GM18907 (cell line): ENCODE measurements around the gene VIPR2.

Source experiments
- ATAC-seq: cut with Tn5 transposase; IDR thresholded peaks from one replicate; pipeline ENCODE4 v1.9.1; 2021; ENCODE audit warnings: mild to moderate bottlenecking, moderate library complexity; ENCODE audit not compliant: unreplicated experiment

The VIPR2 gene

DNA sequence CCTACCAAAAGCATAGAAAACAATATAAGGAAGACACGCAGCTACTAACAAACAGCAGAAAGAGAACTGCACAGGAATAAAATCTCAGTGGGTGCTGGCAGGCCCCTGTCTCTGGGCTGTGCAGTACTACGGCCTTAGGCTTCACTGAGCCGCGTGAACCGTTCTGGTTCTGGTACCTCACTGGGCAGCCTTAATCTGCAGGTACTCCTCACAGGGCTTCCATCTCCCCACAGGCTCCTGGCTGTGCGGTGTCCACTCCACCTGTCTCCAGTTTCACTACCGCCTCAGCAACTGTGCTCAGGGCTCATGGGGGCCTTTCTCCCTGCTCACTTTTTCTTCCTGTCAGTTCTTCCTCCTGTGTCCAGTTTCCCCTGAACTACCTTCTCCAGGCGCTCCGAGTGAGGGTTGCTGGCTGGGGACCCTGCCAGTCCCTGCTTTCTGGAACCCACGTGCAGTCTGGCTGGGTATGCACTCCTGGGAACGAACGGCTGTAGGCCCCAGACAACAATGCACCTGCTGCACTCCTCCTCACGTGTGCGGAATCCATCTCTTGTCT, 75.7 kb downstream of the VIPR2 start:
- ATAC-seq: no peak

DNA sequence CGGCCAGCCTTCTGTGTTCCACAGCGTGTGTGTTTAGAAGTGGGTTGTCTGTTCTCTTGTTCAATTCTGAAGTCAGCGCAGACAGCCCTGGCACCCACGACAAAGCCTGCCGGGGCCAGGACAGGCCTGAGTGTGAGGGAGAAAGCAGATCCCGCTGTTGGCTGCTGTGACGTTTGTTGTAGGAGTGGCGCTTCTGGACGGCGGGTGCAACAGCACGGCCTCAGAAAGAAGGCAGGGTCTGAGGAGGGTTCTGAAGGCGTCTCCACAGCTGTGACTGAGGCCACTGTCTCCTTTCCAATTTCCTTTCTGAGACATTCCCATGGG, 76.2 kb downstream of the VIPR2 start:
- no peak for ATAC-seq

DNA sequence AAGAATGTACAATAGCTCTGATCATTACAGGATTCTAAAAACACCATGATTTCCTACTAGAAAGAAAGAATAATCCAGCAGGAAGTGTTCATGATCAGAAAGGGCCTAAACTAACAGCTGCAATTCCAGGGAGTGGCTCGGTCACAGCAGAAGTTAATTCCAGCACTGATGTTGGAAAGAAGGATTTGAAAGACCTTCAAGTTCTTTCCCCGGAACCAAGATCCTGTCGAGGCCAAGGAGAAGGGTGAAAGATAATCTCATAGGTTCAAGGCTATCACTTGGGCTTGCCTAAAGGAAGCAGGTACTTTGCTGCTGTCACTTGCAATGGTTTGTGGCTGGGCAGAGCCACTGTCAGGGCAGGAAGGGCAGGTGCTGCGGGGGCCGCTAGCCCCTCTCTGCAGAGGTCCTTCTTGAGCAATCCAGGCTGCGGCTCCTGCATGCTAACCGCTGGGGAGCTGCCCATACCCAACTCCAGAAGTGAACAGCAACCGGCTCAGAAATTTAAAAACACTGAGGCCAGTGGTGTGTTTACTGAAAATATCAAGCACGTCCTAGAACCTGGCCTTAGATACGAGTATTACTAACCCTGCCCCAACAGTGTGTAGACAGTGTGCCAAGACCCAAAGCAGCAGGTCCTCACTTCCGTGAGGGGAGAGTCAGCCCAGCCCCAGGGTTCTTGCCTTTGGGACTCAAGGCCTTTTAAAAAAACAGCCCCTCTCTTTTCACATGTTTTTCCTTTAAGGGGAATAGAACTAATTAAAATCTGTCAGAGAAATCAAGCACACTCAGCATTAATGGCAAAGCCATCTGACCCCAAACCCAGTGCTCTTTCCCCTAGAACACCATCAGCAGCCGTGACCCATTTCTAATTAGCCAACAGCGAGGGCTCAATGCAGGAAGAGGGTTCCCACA, 76.8 kb downstream of the VIPR2 start:
- no peak for ATAC-seq

DNA sequence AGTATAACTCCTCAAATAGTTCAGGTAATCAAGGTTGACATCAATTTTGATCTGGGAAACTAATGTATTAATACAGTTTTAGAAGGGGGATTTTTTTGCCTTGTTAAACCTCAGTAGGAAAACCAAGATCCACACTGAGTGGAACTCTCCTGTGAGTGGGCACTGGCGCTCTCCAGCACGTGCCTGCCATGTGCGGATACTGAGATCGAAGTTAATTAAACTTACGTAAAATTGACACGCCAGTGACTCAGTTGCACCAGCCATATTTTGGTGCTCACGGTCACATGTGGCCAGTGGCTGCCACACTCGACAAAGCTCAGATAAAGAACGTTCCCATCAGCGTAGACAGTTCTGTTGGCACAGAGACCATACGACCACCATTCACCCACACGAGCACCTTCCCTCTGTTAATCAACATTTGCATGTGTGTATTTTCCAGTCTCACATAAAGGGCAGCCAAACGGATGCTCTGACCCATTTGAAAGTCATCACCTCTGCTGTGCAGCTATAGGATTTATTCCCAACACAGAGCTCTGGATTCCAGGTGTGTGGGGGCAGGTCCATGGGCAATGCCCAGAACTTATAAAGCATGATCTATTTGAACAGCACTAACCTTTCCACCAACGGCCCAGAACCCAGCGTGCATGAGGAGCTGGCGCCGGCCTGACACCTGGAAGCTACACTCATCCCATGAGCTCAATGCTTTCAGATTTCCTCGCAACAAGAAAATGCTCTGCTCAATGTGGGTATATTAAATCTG, 77.7 kb downstream of the VIPR2 start:
- ATAC-seq: no peak

DNA sequence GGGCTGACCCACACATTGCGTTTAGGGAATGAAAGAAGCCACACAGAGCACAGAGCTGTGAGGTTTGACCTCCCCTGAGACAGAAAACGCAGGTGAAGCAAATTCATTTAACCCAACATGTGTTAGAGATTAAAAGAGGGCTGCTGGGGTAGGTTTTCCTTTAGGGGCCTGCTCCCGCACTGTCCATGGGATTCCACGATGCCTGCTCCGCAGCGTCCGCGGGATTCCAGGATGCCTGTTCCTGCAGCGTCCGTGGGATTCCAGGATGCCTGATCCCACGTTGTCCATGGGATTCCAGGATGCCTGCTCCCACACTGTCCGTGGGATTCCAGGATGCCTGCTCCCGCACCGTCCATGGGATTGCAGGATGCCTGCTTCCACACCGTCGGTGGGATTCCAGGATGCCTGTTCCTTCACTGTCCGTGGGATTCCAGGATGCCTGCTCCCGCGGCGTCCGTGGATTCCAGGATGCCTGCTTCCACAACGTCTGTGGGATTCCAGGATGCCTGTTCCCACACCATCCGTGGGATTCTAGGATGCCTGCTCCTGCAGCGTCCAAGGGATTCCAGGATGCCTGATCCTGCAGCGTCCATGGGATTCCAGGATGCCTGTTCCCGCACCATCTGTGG, 78.7 kb downstream of the VIPR2 start:
- no peak for ATAC-seq

DNA sequence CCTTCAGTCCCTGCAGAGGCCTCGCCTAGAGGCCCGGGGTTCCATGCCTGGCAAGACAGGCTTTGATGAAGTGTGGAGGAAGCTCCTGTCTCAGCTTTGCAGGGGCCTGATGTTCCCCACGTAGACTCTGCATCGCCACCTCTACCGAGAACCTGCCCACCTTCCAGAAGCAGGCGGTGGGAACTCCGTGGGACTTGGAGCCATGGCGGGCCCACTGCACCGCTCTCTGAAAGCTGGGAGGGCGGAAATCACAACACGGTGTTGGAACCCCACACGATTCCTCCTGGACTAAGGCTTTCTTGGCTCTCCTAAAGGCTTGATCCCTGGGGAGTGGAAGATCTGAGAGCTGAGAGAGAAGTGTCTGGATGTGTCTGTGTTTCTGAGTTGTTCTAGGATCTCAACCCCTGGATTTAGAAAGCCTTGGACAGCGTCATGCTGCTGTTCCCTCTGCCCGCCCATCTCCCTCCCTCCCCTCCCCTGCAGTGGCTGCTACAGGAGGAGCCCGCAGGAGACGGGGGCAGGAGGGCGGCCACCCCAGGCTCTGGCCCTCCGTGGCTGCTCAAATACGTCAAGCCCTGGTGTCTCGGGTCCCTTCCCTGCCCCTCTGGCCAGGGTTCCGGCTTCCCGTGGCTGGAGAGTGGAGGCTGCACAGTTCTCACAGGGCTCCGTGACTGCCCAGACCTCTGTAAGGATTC, 79.7 kb downstream of the VIPR2 start:
- no peak for ATAC-seq

DNA sequence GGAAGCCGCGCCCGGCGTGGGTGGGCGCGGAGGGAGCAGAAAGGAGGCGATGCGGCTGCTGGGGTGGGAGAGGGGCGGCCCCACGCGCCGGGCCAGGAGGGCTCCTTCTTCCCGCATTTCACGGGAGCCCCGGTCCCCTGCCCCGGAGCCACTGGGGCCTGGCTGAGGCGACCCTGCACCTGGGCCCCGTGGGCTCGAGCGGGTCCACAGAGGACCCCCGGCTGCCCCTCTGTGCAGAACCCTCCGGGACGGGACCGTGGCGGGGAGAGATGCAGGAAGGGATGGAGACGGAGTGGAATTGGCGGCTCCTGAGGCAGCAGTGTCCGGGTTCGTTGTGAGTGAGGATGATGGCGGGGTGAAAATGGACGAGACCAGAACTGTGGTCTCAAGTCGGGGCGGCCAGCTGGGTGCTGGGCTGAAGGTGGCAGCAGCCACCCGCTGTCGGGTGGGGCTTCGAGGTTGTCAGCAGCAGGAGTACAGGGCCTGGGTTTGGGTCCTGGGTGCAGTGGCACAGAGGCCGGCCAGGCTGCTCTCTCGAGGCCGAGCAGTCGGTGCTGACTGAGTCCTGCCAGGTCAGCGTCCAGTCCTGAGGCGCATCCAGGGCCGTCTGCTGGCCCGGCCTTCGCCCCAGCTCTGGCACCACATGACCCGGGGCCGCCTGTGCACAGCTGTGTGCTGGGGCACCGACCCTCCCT, 80.4 kb downstream of the VIPR2 start:
- no peak for ATAC-seq

DNA sequence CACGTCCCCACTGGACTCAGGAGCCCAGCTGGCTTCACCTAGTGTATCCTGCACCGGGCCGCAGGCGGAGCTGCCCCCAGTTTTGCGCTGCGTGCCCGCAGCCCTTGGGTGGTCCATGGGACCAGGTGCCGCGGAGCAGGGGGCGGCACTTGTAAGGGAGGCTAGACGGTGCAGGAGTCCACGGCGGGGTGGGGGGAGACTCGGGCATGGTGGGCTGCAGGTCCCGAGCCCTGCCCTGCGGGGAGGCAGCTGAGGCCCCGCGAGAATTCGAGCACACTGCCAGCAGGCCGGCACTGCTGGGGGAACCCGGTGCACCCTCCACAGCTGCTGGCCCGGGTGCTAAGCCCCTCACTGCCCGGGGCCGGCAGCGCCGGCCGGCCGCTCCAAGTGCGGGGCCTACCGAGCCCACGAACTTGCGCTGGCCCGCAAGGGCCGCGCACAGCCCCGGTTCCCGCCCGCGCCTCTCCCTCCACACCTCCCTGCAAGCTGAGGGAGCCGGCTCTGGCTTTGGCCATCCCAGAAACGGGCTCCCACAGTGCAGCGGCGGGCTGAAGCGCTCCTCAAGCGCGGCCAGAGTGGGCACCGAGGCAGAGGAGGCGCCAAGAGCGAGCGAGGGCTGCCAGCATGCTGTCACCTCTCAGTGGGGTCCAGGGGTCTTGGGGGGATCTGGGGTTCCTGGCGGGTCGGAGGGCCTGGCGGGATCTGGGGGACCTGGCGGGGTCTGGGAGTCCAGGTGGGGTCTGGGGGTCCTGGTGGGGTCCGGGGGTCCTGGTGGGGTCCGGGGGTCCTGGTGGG, 81.4 kb downstream of the VIPR2 start:
- no peak for ATAC-seq

DNA sequence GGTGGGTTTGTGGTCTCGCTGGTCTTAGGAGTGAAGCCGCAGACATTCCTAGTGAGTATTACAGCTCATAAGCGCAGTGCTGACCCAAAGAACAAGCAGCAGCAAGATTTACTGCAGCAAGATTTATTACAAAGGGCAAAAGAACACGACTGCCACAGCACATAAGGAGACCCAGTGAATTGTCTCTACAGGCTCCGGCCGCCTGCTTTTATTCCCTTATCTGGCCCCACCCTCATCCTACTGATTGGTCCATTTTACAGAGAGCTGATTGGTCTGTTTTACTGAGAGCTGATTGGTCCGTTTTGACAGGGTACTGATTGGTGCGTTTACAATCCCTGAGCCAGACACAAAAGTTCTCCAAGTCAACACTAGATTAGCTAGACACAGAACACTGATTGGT, 82.1 kb downstream of the VIPR2 start:
- no peak for ATAC-seq

DNA sequence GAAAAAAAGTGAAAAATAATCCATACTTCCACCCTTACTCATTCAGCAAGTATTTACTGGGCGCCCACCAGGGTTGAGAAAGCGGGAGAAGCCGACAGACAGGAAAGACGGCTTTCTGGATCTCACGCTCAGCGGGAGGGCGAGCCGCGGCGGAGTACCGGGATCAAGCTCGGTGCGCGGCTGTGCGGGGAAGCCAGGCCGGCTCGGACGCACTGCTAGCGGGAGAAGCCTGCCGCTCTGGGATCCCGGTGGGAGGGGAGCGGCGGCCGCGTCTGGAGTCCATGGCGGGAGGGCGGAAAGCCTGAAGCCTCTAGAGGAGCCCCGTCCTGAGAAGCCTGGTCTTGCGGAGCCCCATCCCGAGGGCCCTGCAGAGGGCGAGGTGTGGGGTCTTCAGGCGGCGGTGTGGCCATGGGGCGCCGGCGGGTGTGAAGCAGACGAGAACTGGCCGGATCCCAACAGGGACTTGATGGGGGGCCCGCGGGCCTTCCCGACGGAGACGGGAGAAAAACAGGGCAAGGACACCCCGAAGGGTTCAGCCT, 82.9 kb downstream of the VIPR2 start:
- no peak for ATAC-seq

DNA sequence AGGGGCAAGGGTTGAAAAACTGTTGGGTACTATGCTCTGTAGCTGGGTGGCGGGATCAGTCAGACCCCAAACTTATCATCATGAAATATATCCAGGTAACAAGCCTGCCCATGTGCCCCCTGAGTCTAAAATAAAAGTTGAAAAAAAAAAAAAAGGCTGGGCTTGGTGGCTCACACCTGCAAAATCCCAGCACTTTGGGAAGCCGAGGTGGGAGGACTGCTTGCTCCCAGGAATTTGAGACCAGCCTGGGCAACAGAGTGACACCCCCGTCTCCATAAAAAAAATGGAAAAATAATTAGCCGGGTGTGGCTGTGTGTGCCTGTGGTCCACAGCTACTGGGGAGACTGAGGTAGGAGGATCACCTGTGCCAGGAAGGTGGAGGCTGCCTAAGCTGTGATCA, 83.5 kb downstream of the VIPR2 start:
- ATAC-seq: no peak

DNA sequence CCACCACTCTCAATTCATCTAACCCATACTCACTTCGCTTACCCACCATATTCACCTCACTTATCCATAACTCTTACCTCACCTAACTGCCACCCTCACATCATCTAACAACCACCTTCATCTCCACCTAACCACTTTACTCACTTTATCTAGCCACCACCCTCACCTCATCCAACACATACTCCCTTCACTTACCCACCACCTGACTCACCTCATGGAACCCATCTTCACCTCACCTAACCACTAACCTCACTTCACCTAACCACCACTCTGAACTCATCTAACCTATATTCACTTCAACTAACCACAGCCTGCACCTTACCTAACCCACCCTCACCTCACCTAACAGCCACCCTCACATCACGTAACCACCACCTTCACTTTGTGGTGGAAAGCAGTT, 84.2 kb downstream of the VIPR2 start:
- ATAC-seq: no peak

DNA sequence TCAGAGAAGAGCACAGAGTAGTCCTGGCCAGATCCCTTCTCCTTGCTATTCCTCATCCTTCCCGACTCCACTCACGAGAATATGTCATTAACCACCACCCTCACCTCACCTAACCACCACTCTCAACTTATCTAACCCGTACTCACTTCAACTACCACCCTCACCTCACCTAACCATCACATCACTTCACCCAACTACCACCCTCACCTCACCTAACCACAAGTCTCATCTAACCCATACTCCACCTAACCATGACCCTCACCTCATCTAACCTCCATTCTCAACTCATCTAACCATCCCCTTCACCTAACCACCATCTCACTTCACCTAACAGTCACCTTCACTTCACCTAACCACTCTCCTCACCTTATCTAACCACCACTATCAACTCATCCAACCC, 85.0 kb downstream of the VIPR2 start:
- ATAC-seq: no peak

DNA sequence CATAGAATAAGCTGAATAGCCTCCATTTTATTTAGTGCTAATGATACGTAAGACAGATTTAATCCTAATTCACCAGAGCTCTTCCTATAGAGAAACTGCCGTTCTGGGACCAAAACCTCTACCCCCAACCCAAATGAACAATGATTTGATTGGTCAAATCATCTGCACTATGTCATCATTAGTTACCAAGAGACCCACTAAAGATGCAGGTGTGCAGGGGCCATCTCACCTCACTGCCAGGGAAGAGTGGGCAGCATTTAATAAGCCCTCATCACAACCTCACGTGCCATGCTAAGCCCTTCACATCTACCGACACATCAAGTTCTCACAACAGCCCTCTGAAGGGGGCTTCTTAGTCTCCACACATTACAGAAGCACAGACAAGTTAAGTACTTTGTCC, 87.0 kb downstream of the VIPR2 start:
- ATAC-seq: no peak

DNA sequence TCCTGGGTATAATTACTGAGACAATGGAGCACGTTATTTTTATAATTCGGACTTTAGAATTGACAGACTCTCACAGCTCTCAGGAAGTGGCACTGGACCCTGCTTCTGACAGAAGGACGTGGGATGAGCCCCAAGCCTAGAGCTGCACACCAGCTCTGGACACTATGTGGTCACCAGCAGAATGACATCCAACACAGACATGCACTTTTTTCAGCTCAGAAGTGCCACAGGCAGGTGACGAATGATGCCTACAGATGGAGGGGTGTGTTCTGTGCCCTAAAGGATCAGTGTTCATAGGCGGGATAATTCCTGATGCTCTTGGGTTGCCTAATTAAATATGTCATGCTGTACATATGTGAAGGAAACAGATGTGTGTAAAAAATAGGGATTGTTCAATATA, 87.9 kb downstream of the VIPR2 start:
- ATAC-seq: no peak

DNA sequence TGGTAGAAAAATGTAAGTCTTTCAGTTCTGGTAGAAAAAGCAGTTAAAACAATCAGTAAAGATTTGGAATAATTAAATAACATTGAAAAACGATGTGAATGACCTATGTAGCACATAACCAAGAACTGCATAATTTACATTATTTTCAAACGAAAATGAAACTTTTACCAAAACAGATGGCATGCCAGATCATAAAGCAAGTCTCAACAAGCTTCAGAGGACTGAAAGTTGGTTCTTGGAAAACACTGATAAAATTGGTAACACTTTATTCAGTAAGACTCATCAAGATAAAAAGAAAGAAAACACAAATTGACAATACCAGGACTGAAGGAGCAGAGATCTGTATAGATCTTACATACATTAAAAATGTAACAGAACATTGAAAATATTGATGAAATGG, 92.8 kb downstream of the VIPR2 start:
- no peak for ATAC-seq

DNA sequence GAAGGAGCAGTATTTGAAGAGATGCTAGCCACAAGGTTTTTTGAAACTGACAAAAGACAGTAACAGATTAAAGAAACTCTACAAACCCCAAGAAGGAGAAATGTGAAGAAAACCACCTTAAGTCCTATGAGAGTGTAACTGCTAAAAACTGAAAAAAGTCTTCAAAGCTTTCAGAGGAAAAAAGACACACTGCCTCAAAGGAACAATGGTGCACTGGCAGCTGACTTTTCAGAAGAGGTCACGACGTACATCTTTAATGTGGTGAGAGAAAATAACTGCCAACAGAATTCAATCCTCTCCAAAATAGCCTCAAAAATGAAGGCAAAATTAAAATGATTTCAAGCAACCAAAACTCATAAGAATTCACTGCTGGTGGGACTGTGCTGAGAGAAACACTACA, 94.0 kb downstream of the VIPR2 start:
- no peak for ATAC-seq

DNA sequence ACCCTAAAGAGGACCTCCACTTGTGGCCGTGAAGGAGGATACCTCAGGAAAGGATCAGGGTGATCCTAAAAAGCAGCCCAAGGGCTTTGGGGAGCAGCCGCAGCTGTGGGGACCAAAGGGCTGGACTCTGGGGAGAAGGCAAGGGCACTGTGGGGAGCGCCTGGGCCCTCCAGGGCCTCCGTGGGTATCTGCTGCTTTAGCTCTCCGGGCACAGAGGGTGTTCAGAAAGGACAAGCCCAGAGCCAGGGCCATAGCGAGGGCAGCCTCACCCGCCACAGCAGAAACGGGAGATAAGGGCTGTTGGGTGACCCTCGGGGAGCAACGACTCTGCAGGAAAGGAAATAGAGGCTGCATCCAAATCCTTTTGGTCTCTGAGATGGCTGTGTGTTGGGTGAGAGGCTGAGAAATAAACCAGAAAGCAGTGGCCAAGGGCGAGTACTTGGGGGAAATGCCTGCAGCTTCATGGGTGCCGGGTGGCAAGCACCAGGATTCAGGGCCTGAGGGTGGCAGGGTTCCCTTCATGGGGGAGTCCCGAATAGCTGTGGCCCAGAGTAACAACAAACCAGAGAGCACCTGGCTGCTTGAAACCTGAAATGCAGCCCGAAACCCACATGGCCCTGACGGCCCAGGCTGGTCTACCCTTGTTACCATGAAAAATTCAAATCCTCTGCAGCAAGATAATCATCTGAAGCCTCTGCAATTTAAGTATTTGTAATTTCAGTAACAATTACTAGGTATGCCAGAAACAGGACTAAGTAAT, 95.2 kb downstream of the VIPR2 start:
- no peak for ATAC-seq

DNA sequence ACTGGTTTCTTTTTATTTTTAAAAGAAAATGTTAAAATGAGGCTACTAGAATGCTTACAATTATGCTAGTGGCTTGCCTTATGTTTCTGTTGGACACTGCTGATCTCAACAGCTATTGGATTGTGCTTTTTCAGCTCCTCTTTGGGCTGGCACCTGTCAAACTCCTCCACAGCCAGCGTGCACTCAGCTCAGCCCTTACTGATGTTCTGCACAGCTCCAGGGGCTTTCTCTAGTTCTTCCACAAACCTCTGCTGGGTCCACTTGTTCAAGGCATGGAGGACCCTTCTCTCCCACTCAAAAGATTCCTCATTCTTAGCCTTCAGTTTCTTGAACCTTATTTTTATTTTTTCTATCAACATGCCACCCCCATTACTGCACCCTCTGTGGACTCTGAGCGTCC, 96.0 kb downstream of the VIPR2 start:
- ATAC-seq: no peak
